ENCODE data around the gene MYO3B. TPM values are rescaled to one million over a fixed set of nuclear protein-coding genes. Genes with fewer than 3 reads are reported as not detected.

MYO3B gene
- total and polyA plus RNA-seq, 2 of the 8 experiments (the other 6 are each of a cell fraction or from before 2014, with no cell fraction given): 0.17 to 0.19 TPM

DNA sequence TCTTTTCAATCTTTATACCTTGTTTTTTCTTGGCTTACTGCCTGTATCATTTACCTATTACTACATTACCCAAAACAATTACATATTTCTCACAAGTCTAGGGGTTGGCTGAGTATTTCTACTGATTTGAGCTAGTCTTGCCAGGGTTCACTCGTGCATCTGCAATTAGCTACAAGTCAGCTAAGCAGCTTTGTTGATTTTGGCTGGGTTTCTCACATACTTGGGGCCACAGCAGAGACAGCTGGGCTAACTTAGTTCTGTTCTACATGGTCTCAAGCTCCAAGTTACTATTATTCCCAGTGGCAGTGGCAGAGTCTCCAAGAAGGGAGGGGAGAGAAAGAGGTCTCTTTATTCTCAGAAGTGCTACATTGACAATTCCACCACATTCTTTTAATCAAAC is 482.5 kb downstream of the MYO3B start:
- 79% methylated on average over 1 of the region's 1 CpG; no CpG with 5 or more reads in 1 of the 2 experiments for WGBS, 2 experiments (ENCODE audit: extremely low coverage in 1 of 2, insufficient coverage in 1 of 2, insufficient read length in 1 of 2, insufficient replicate concordance in 2 of 2, low coverage in 1 of 2, low lambda C conversion rate in 2 of 2, missing lambda C conversion rate in 1 of 2)
- POLR2A ChIA-PET (ENCODE audit: partially characterized antibody): no interaction called here
- H2BK15ac ChIP-seq (ENCODE audit: low read length): no peak overlapping the region

More for the DNA sequence above, 482.5 kb downstream of the MYO3B start:
- Histone ChIP-seq H2BK20ac (ENCODE audit: low read length) (no peak overlapping the region), H3K36me3 (ENCODE audit: control insufficient read depth in 2 of 4, insufficient read depth in 4 of 4, low read length in 3 of 4) (no peaks in the 10 kb centered on the region), H2AK5ac (ENCODE audit: low read depth, low read length) (no peak overlapping the region), H2BK120ac (replicated peaks; ENCODE audit: low read depth, low read length) (no peak overlapping the region), H3K79me2 (ENCODE audit: control insufficient read depth in 1 of 2, insufficient read depth in 2 of 2, low read length in 2 of 2) (no peaks in the 10 kb centered on the region), H3K23me2 (ENCODE audit: low read depth, low read length) (no peaks in the 10 kb centered on the region), H3K9ac (replicated peaks in 1 of 4; ENCODE audit: extremely low read depth in 1 of 4, low read depth in 3 of 4, low read length in 3 of 4) (no peak overlapping the region), H3K79me1 (ENCODE audit: low read depth, low read length) (no peaks in the 10 kb centered on the region), H3K9me3 (ENCODE audit: insufficient read depth in 2 of 2, low read depth in 1 of 2, low read length in 1 of 2) (no peaks in the 10 kb centered on the region), H3K4me2 (ENCODE audit: insufficient read depth in 1 of 2, low read depth in 2 of 2, low read length in 2 of 2) (no peak overlapping the region), H4K20me1 (replicated peaks in 1 of 2; ENCODE audit: control insufficient read depth in 1 of 2, insufficient read depth in 2 of 2, low read length in 2 of 2) (no peaks in the 10 kb centered on the region), H2BK12ac (ENCODE audit: low read depth, low read length) (no peak overlapping the region), H3K4ac (replicated peaks; ENCODE audit: insufficient read length, low read depth, low read length) (no peak overlapping the region), H3K23ac (ENCODE audit: insufficient read length) (no peak overlapping the region), H3K4me3 (ENCODE audit: extremely low read depth in 1 of 4, insufficient read depth in 2 of 4, low read depth in 3 of 4, low read length in 4 of 4) (no peak overlapping the region), H3K4me1 (replicated peaks in 1 of 4; ENCODE audit: control insufficient read depth in 3 of 4, insufficient read depth in 4 of 4, low read length in 3 of 4) (no peaks in the 10 kb centered on the region), H3K56ac (replicated peaks; ENCODE audit: insufficient read length, low read depth, low read length) (no peak overlapping the region), H4K5ac (ENCODE audit: insufficient read length, low read depth, low read length) (no peak overlapping the region), H4K91ac (replicated peaks; ENCODE audit: insufficient read length, low read length) (no peak overlapping the region), H3K14ac (ENCODE audit: insufficient read length) (no peak overlapping the region), H3K27me3 (replicated peaks in 1 of 4; ENCODE audit: control insufficient read depth in 3 of 4, extremely low read depth in 1 of 4, insufficient read depth in 3 of 4, low read length in 3 of 4) (no peaks in the 10 kb centered on the region), H2AFZ (ENCODE audit: low read length) (no peak overlapping the region), H2BK5ac (ENCODE audit: low read depth, low read length) (no peak overlapping the region), H4K8ac (ENCODE audit: extremely low read depth, insufficient read depth, low read length) (no peak overlapping the region), H3K27ac (ENCODE audit: low read depth, low read length) (no peak overlapping the region), H3K18ac (ENCODE audit: extremely low read depth, low read length) (no peak overlapping the region)
- CTCF ChIA-PET (ENCODE audit: partially characterized antibody): interaction anchor here (0.9 to 2.4 kb wide), 4 partner anchors 13 to 252 kb away, joined by 3 to 9 read pairs (median 4); no protein-coding TSS in a partner anchor
- DNase-seq (ENCODE audit: low read depth in 1 of 2, low spot score in 2 of 2): no peak
- FAIRE-seq: no peak
- TF ChIP-seq RBBP5 (IDR thresholded peaks at IDR 0.05; ENCODE audit: borderline replicate concordance, low read depth, low read length) (no peak), RAD21 (IDR thresholded peaks at IDR 0.05 in 1 of 2, conservative IDR thresholded peaks at IDR 0.05 in 1 of 2; ENCODE audit: low read depth in 2 of 2, low read length in 2 of 2) (no peak), SAP30 (IDR thresholded peaks at IDR 0.05; ENCODE audit: insufficient read depth, insufficient replicate concordance, low read length) (no peak), MAFK (IDR thresholded peaks at IDR 0.05; ENCODE audit: low read depth, low read length) (no peak), RNF2 (IDR thresholded peaks at IDR 0.05; ENCODE audit: borderline replicate concordance, low read depth, low read length, missing control alignments, poor library complexity, severe bottlenecking) (no peak), BACH1 (IDR thresholded peaks at IDR 0.05; ENCODE audit: low read length) (no peak), POLR2A (IDR thresholded peaks at IDR 0.05; ENCODE audit: control extremely low read depth in 1 of 2, low read depth in 2 of 2, low read length in 2 of 2) (no peak), SP1 (IDR thresholded peaks at IDR 0.05; ENCODE audit: low read depth, low read length) (no peak), BCL11A (IDR thresholded peaks at IDR 0.05; ENCODE audit: low read depth in 2 of 2, low read length in 2 of 2) (no peak), CBX8 (IDR thresholded peaks at IDR 0.05; ENCODE audit: borderline replicate concordance, low read depth, low read length) (no peak), BRCA1 (IDR thresholded peaks at IDR 0.05; ENCODE audit: low read depth, low read length) (no peak), FOSL1 (IDR thresholded peaks at IDR 0.05; ENCODE audit: insufficient read depth, low read depth, low read length) (no peak), KDM1A (IDR thresholded peaks at IDR 0.05; ENCODE audit: borderline replicate concordance, low read length) (no peak)
